ENCODE results near the gene IGSF21.

IGSF21 gene

DNA sequence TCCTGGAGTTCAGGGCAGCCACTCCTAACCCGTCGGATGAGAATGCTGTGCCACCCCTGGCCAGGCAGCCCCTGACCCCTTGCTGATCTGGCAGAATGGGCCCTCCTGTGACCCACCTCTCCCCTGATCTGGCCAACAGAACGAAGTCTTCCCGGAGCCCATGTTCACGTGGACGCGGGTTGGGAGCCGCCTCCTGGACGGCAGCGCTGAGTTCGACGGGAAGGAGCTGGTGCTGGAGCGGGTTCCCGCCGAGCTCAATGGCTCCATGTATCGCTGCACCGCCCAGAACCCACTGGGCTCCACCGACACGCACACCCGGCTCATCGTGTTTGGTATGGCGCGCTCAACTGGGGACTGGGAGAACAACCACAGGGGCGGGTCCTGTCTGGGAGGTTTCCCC, 269.1 kb downstream of the IGSF21 start:
- no peak for DNase-seq

DNA sequence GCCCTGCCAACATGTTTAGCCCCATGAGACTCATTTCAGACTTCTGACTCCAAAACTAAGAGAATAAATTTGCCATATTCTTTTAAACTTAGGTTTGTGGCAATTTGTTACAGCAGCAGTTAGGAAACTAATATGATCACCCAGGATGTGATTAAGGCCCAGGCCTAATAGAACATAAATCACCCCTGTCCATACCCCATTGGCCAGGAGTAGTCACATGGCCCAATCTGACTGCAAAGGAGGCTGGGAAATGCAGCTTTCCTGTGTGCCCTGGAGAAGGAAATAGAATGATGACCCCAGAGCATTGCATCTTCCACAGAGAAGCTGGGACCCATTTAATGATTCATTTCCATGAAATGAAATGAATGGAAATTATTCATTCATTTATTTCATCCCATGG, 272.7 kb downstream of the IGSF21 start:
- no peak for DNase-seq

GRCh38 chr1:18384059-18384458, 276.5 kb downstream of the IGSF21 start:
- DNase-seq: no peak

DNA sequence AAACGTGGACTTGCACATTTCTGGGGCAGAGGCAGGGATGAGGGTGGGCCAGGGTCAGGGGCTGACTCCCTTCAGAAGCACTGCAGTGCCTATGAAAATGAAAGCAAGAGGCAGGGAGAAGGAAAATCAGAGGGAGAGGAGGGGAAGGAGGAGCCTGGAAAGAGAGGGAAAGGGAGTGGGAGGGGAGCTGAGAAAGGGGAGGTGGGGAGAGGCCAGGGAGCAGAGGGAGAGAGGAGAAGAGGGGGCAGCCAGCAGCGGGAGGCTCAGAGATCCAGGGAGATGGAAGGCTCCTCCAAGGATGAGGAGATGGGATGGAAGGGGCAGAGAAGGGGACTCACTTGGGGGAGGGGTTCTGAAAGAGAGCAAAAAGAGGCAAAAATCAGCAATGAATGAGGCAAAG, 276.9 kb downstream of the IGSF21 start:
- DNase-seq: no peak

DNA sequence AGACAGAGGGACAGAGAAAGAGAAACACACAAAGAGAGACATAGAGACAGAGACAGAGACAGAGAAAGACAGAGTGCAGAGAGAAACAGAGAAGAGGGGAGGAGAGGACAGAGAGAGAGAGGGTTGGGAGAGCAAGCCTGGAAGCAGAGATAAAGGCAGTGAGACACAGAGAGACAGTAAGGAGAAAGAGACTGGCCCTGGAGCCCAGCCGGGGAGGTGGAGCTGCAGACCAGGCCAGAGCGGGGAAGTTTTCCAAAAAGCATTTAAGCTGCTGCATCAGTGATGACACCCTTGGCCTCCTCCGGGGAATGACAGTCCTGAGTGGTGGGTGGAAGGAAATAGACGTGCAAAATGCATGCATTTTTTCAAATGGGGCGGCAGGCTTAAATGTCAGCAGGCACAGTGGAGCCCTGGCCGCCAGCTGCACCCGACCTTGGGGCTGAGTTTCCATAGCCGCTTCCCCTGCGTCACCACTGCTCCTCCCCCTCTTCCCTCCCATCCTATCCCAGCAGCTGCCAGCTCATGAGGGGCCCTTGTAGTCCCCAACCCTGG, 277.7 kb downstream of the IGSF21 start:
- no peak for DNase-seq

DNA sequence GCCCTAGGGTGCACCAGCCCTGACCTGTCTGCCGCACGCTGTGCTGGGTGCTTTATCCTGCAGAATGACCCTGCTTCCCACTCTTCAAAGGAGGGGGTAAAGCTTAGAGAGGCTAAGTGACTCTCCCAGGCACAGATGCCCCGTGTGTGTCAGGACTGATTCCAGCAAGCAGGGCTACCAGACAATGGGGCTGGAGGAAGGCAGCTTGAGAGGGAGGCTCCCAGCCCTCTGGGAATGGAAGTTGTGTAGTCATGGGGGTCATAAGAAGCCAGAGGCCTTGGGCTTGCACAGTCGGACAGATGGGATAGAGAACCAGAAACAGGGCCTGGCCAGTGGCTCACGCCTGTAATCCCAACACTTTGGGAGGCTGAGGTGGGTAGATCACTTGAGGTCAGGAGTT, 279.0 kb downstream of the IGSF21 start:
- no peak for DNase-seq

DNA sequence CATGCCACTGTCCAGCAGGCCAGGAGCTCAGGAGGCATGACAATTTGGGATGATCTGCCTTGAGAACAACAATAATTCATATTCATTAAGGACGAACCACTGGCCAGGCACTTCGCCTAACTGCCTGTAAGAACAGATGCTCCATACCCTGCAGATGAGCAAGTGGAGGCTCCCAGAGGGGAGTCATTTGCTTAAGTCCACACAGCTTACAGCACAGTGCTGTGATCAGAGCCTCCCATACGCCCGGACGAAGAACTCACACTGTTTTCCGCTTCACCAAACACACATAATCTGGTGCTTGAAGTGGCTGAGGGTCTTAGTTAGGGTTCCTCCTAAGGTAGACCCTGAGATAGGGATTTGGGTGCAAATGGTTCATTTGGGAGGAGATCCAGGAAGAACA, 279.7 kb downstream of the IGSF21 start:
- no peak for DNase-seq

- DNase-seq: no peak
Measured at GRCh38 chr1:18390953-18391352, 283.4 kb downstream of the IGSF21 start.

DNA sequence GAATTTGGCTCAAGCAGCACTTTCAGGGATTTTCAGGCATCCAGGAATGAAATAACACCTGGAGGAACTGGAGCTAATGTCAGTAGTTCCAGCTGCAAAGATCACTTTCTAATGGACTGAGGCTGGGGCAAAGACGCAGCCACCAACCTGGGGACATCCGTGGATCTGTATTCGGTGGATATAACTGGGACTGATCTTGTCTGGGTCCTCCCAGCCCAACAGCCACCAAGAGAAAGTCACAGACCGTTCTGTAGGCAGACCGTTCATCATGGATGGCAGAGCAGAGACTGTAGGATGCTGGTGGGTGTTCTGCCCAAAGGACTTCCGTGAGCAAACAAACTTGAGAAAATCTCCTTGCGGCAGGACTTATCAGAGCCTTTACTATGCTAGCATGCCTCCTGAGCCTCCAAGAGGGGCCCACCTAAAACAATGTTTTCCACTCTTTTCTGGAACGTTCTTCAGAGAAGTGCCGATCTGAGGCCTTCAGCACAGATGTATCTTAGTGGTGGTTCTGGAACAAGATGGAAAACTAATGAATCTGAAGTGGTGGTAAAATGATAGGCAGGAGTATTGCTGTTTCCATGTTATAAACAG, 287.1 kb downstream of the IGSF21 start:
- DNase-seq: no peak

DNA sequence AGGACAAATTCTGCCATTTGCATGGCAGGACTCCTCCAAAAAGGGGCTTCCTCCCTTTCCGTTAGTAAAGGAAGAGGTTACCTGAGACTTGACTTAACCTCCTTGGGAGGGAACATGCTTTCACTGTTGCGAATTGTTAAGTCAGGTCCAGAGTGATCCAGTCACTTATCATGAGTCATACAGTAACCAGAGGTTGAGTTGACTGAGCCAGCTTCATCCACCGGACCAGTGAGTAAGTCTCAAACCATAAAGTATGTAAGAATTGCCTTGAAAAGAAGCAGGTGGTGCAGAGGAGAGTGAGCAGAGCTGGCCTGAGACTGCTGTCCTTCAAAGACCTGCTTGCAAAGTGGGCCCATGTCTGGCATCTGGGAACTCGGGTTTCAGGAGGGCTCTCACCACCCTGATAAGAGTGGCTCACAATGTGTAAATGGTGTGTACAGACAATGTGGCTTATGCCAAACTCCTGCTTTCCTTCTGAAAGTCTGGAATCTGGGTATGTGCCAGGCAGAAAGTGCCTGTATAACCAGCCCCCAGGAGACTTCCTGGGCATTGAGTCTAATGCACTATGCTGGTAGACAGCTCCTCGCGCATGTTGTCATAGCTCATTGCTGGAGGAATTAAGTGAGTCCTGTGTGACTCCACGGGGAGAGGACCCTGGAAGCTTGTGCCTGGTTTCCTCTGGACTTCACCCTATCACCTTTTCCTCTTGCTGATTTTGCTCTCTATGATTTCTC, 288.8 kb downstream of the IGSF21 start:
- no peak for DNase-seq

DNA sequence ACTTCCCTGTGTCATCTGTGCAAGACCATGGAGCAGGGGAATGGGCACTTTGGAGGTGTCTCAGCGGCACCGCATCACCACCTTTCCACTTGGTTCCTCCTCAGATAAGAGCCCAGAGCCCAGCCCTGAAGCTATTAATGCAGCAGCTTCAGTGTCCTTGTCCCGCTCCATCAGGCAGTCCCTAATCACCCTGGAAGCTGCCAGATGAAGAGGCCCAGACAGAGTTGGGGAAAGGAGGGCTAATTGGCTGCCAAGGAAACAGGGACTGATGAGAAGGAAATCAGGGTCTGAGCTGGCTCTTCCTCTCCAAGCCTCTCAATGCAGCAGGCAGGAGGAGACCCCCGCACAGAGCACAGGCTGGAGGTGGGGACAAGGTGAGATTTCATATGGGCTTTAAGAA, 290.0 kb downstream of the IGSF21 start:
- DNase-seq: no peak

GRCh38 chr1:18398791-18399530, 291.4 kb downstream of the IGSF21 start:
- no peak for DNase-seq

- no peak for DNase-seq
Measured at GRCh38 chr1:18400347-18401102, 292.9 kb downstream of the IGSF21 start.

GRCh38 chr1:18401921-18402320, 294.3 kb downstream of the IGSF21 start:
- DNase-seq: no peak

GRCh38 chr1:18404460-18404859, 296.9 kb downstream of the IGSF21 start:
- DNase-seq: no peak

- no peak for DNase-seq
Measured at GRCh38 chr1:18407166-18408045, 299.8 kb downstream of the IGSF21 start.

DNA sequence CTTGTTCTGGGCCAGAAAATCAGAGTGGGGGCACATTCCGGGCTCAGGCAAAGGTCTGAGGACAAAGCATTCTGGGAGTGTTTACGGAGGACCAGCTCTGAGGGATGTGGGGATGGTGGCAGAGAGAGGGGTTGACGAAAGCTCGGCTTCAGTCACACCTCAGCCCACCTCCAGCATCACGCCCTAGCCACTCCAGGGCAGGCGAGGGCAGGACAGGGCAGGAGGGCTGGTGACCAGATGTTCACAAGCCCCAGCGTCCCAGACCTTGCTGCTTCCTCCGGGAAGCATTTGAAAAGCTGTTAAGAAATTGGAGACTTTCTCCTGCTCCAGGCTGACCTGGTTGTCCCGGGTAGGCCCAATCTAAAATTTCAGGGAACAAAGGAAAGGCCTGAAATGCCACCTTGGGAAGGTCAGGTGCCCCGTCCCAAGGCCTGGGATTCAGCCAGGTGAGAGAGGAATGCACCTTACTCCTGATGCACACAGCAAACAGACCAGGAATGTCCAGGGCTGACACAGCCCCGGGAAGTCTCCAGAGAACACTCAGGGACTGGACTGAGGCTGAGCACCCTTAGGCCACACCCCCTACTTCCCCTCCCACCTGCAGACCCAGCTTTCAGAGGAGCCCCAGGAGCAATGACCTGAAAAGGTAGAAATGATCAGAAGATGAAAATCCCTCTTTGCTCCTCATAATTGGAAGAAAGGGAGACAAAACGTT, 301.2 kb downstream of the IGSF21 start:
- DNase-seq: no peak

DNA sequence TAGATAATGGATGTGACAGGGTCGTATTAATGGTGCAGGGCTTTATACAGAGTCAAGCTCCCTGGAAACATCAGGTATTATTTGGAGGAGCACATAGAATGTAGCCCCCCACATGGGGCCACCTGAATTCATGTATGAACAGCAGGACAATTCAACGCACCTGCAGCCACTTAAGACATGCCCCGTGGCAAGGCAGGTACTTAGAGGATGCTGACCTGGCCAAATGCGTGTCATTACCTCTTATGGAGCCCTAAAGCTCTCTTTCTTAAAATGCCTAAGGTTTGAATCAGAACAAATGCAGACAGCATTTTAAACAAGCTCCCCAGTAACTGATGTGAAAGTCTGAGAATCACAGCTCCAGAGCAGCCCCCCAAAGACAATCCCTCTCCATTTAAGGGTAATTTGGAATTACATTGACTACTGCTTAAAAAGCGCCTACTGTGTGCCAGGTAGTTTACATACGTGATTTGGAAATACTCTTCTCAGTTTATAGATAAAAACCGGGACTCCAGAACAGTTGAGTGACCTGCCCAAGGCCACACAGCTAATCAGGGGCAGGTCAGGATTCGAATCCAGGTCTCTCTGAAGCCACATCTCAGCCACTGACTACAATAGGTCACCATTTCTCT, 302.1 kb downstream of the IGSF21 start:
- no peak for DNase-seq

DNA sequence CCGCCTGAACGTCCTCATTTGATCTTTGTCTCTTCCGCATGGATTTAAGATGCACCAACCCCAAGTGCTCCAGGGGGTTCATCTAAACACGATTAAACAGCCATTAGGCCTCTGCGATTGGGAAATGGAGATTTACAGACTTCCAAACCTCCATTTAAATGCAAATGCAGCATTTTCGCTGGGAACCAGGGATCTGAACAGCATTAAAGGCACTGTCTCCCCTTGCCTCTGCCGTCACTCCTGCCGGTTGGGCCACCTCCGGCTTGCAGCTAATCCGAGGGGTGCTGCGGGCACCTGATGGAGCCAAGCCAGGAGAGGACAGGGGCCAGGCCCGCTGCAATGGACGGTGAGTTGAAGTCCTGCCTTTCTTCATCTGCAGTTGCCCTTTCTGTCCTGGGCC, 302.8 kb downstream of the IGSF21 start:
- no peak for DNase-seq

GRCh38 chr1:18411321-18411720, 303.7 kb downstream of the IGSF21 start:
- no peak for DNase-seq
